IPS-18a (cell line): ENCODE data around the gene NTM.

Experiments used
- H3K27ac ChIP-seq: one replicate; pipeline ENCODE4 v1.5.1; 2013; ENCODE audit warnings: low read length
- H3K27me3 ChIP-seq: one replicate; pipeline ENCODE4 v1.6.1; 2013; ENCODE audit warnings: mild to moderate bottlenecking, low read length; ENCODE audit not compliant: control insufficient read depth, insufficient read depth
- H3K36me3 ChIP-seq: one replicate; pipeline ENCODE4 v1.6.1; 2013; ENCODE audit warnings: low read depth, low read length; ENCODE audit not compliant: control insufficient read depth
- H3K4me1 ChIP-seq: one replicate; pipeline ENCODE4 v1.6.1; 2013; ENCODE audit warnings: low read depth, low read length; ENCODE audit not compliant: control insufficient read depth
- H3K4me3 ChIP-seq: one replicate; pipeline ENCODE4 v1.5.1; 2013; ENCODE audit warnings: low read length
- H3K9ac ChIP-seq: one replicate; pipeline ENCODE4 v1.6.1; 2013; ENCODE audit warnings: mild to moderate bottlenecking, low read length, moderate library complexity
- H3K9me3 ChIP-seq: one replicate; pipeline ENCODE4 v1.6.1; 2013; ENCODE audit warnings: low read depth, low read length; ENCODE audit not compliant: control insufficient read depth

The NTM gene

GRCh38 chr11:131696690-131697089 lies 326.3 kb downstream of the NTM start:
- Histone ChIP-seq H3K9me3 (no peaks in the 10 kb centered on the region), H3K9ac (no peak overlapping the region), H3K27ac (no peak overlapping the region), H3K27me3 (peaks cover 45% of the 10 kb centered on the region), H3K4me1 (peaks cover 3% of the 10 kb centered on the region), H3K4me3 (no peak overlapping the region), H3K36me3 (no peaks in the 10 kb centered on the region)

GRCh38 chr11:131703311-131703710 lies 332.9 kb downstream of the NTM start:
- Histone ChIP-seq H3K4me3 (no peak overlapping the region), H3K27me3 (no peaks in the 10 kb centered on the region), H3K4me1 (no peaks in the 10 kb centered on the region), H3K9ac (no peak overlapping the region), H3K27ac (no peak overlapping the region), H3K9me3 (no peaks in the 10 kb centered on the region), H3K36me3 (no peaks in the 10 kb centered on the region)

- Histone ChIP-seq H3K27me3 (no peaks in the 10 kb centered on the region), H3K4me1 (no peaks in the 10 kb centered on the region), H3K27ac (no peak overlapping the region), H3K4me3 (no peak overlapping the region), H3K9ac (no peak overlapping the region), H3K9me3 (no peaks in the 10 kb centered on the region), H3K36me3 (no peaks in the 10 kb centered on the region)
Measured at GRCh38 chr11:131704682-131705081, 334.3 kb downstream of the NTM start.

GRCh38 chr11:131710511-131710910 lies 340.1 kb downstream of the NTM start:
- Histone ChIP-seq H3K4me1 (no peaks in the 10 kb centered on the region), H3K4me3 (no peak overlapping the region), H3K9ac (no peak overlapping the region), H3K36me3 (no peaks in the 10 kb centered on the region), H3K27me3 (no peaks in the 10 kb centered on the region), H3K27ac (no peak overlapping the region), H3K9me3 (no peaks in the 10 kb centered on the region)

- no peaks in the 10 kb centered on the region for H3K9me3 ChIP-seq
- H3K4me3 ChIP-seq, result no peak overlapping the region
- H3K27me3 ChIP-seq, result no peaks in the 10 kb centered on the region
- H3K36me3 ChIP-seq, result no peaks in the 10 kb centered on the region
- H3K9ac ChIP-seq, result no peak overlapping the region
- no peak overlapping the region for H3K27ac ChIP-seq
- no peaks in the 10 kb centered on the region for H3K4me1 ChIP-seq
Measured at GRCh38 chr11:131712897-131713296, 342.5 kb downstream of the NTM start.

- Histone ChIP-seq H3K4me1 (no peaks in the 10 kb centered on the region), H3K9ac (no peak overlapping the region), H3K27ac (no peak overlapping the region), H3K9me3 (no peaks in the 10 kb centered on the region), H3K36me3 (no peaks in the 10 kb centered on the region), H3K4me3 (no peak overlapping the region), H3K27me3 (no peaks in the 10 kb centered on the region)
Measured at GRCh38 chr11:131713529-131714134, 343.2 kb downstream of the NTM start.

- no peak overlapping the region for H3K27ac ChIP-seq
- H3K27me3 ChIP-seq, result no peaks in the 10 kb centered on the region
- H3K4me1 ChIP-seq, result no peaks in the 10 kb centered on the region
- H3K9ac ChIP-seq, result no peak overlapping the region
- no peak overlapping the region for H3K4me3 ChIP-seq
- no peaks in the 10 kb centered on the region for H3K9me3 ChIP-seq
- H3K36me3 ChIP-seq, result no peaks in the 10 kb centered on the region
Measured at GRCh38 chr11:131717616-131718015, 347.2 kb downstream of the NTM start.

- no peak overlapping the region for H3K4me3 ChIP-seq
- H3K9ac ChIP-seq, result no peak overlapping the region
- H3K9me3 ChIP-seq, result no peaks in the 10 kb centered on the region
- H3K4me1 ChIP-seq, result no peaks in the 10 kb centered on the region
- no peaks in the 10 kb centered on the region for H3K36me3 ChIP-seq
- no peak overlapping the region for H3K27ac ChIP-seq
- no peaks in the 10 kb centered on the region for H3K27me3 ChIP-seq
Measured at GRCh38 chr11:131723088-131723487, 352.7 kb downstream of the NTM start.

GRCh38 chr11:131724436-131724975 lies 354.1 kb downstream of the NTM start:
- no peaks in the 10 kb centered on the region for H3K36me3 ChIP-seq
- H3K9ac ChIP-seq, result no peak overlapping the region
- H3K27me3 ChIP-seq, result no peaks in the 10 kb centered on the region
- no peaks in the 10 kb centered on the region for H3K4me1 ChIP-seq
- H3K4me3 ChIP-seq, result no peak overlapping the region
- no peak overlapping the region for H3K27ac ChIP-seq
- H3K9me3 ChIP-seq, result no peaks in the 10 kb centered on the region

GRCh38 chr11:131734871-131735270 lies 364.5 kb downstream of the NTM start:
- Histone ChIP-seq H3K4me1 (no peaks in the 10 kb centered on the region), H3K36me3 (no peaks in the 10 kb centered on the region), H3K27ac (no peak overlapping the region), H3K9ac (no peak overlapping the region), H3K27me3 (no peaks in the 10 kb centered on the region), H3K4me3 (no peak overlapping the region), H3K9me3 (no peaks in the 10 kb centered on the region)

- no peak overlapping the region for H3K4me3 ChIP-seq
- H3K27me3 ChIP-seq, result no peaks in the 10 kb centered on the region
- H3K4me1 ChIP-seq, result no peaks in the 10 kb centered on the region
- no peak overlapping the region for H3K27ac ChIP-seq
- no peaks in the 10 kb centered on the region for H3K9me3 ChIP-seq
- no peaks in the 10 kb centered on the region for H3K36me3 ChIP-seq
- H3K9ac ChIP-seq, result no peak overlapping the region
Measured at GRCh38 chr11:131737357-131737756, 366.9 kb downstream of the NTM start.

- Histone ChIP-seq H3K36me3 (no peaks in the 10 kb centered on the region), H3K4me1 (no peaks in the 10 kb centered on the region), H3K27me3 (no peaks in the 10 kb centered on the region), H3K27ac (no peak overlapping the region), H3K9ac (no peak overlapping the region), H3K4me3 (no peak overlapping the region), H3K9me3 (no peaks in the 10 kb centered on the region)
Measured at GRCh38 chr11:131739243-131739882, 368.9 kb downstream of the NTM start.
